Activated CD4-positive, alpha-beta T cell treated with anti-CD3 and anti-CD28 coated beads for 36 hours (primary cell): ENCODE results near the gene SIT1. TPM values are rescaled to one million over a fixed set of nuclear protein-coding genes. Genes with fewer than 3 reads are reported as not detected.

Experiments
- ATAC-seq: fragments of 200-7000 bp; cut with Tn5 transposase; one replicate; pipeline ENCODE4 v1.10.0; 2021; ENCODE audit warnings: mild to moderate bottlenecking, moderate library complexity
- CTCF ChIA-PET: fragments of 350-600 bp; sonication (Branson Sonifier 250); formaldehyde crosslinking; loops from one replicate; lab custom pipeline; 2021; ENCODE audit warnings: antibody characterized with exemption; lab: Charles Lee
- POLR2A ChIA-PET: fragments of 350-600 bp; sonication (Branson Sonifier 250); formaldehyde crosslinking; loops from one replicate; lab custom pipeline; 2021; ENCODE audit warnings: antibody characterized with exemption, inconsistent platforms; lab: Charles Lee
- DNase-seq: peaks from one replicate; pipeline ENCODE4 v3.0.0-alpha.2; 2020
- H3K27ac Mint-ChIP-seq: one replicate; pipeline ENCODE4 v1.8.0; 2021; ENCODE audit warnings: mixed read lengths
- H3K27me3 Mint-ChIP-seq: one replicate; pipeline ENCODE4 v1.8.0; 2021; ENCODE audit warnings: mixed read lengths
- H3K36me3 Mint-ChIP-seq: one replicate; pipeline ENCODE4 v1.8.0; 2021; ENCODE audit warnings: low read depth, mixed read lengths
- H3K4me1 Mint-ChIP-seq: one replicate; pipeline ENCODE4 v1.8.0; 2021; ENCODE audit warnings: mixed read lengths
- H3K4me3 Mint-ChIP-seq: one replicate; pipeline ENCODE4 v1.8.0; 2021; ENCODE audit warnings: mild to moderate bottlenecking, moderate library complexity, mixed read lengths
- H3K9me3 Mint-ChIP-seq: one replicate; pipeline ENCODE4 v1.8.0; 2021; ENCODE audit warnings: low read depth, mixed read lengths
- intact Hi-C, 2 experiments: fragments of 100-400 bp; cut with DNase I in 1 of 2; cut with micrococcal nuclease in 1 of 2; formaldehyde crosslinking; loops; one replicate each; pipeline versions ENCODE4 v1.14.2 to v1.15.1; 2022 to 2024; cut with DNase I, micrococcal nuclease
- total RNA-seq, 2 experiments: library from RNA; stranded (reverse); gene quantifications; one replicate each; pipeline ENCODE4 v1.2.3, GENCODE V29; 2021

Gene SIT1
- total RNA-seq, 2 experiments from 2014 or later: 76.5 to 80.9 TPM

DNA sequence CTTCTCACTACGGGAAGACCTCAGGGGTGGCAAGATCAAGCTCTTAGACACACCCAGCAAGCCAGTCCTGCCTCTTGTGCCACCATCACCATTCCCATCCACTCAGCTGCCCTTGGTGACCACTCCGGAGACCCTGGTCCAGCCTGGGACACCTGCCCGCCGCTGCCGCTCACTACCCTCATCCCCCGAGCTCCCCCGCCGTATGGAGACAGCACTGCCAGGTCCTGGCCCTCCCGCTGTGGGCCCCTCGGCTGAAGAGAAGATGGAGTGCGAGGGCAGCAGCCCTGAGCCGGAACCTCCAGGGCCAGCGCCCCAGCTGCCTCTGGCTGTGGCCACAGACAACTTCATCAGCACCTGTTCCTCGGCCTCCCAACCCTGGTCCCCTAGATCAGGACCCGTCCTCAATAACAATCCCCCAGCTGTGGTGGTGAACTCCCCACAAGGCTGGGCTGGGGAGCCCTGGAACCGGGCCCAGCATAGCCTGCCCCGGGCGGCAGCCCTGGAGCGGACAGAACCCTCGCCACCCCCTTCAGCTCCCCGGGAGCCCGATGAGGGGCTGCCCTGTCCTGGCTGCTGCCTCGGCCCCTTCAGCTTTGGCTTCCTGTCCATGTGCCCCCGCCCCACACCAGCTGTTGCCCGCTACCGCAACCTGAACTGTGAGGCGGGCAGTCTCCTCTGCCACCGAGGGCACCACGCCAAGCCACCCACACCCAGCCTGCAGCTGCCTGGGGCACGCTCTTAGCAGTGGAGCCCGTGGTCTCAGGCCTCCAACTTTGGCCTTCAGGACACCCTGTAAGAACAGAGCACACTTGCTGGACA, 41.5 kb downstream of the SIT1 start:
- Mint-ChIP-seq H3K36me3 (no peaks in the 10 kb centered on the region), H3K9me3 (no peaks in the 10 kb centered on the region), H3K27me3 (no peaks in the 10 kb centered on the region), H3K27ac (no peak overlapping the region), H3K4me3 (no peak overlapping the region), H3K4me1 (peaks cover 15% of the 10 kb centered on the region)
- ATAC-seq: no peak
- DNase-seq: no peak
- intact Hi-C loops: loop anchor here in 1 of 2 experiments (10.0 kb wide), 1 partner anchor 944 kb away; the partner anchor contains the start of gene CCL27
- ChIA-PET POLR2A (no interaction called here), CTCF (interaction anchor here (0.5 to 3.0 kb wide), 5 partner anchors 8 to 122 kb away, joined by 3 to 16 read pairs (median 3); partner anchors contain the start of genes CCDC107, CREB3, RMRP and TLN1)

DNA sequence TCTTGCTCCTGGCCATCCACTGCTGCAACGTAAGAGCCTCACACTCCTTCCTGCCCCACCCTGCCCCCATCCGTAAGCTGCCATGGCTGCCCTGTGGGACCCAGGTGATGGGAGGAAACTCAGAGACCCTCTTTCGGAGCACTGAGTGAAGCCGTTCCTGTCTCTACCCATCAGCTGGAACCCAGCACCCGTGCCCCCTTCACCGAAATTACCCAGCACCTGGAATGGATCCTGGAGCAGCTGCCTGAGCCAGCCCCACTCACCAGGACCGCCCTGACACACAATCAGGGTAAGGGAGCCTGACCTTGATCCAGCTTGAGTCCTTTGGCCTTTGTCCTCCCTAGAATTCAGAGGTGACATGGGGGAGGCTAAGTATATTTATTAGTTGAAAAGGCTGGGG, 42.5 kb downstream of the SIT1 start:
- H3K36me3 Mint-ChIP-seq: peaks cover 2% of the 10 kb centered on the region
- ATAC-seq (no peak), DNase-seq (no peak)
- H3K27ac Mint-ChIP-seq: no peak overlapping the region
- no peaks in the 10 kb centered on the region for H3K27me3 Mint-ChIP-seq
- H3K4me3 Mint-ChIP-seq: no peak overlapping the region
- POLR2A ChIA-PET: interaction anchor here (0.9 kb wide), 1 partner anchor 9 kb away, joined by 3 read pairs; no protein-coding TSS in a partner anchor
- intact Hi-C loops: loop anchor here in 1 of 2 experiments (10.0 kb wide), 1 partner anchor 943 kb away; the partner anchor contains the start of gene CCL27
- H3K9me3 Mint-ChIP-seq: no peaks in the 10 kb centered on the region
- CTCF ChIA-PET: interaction anchor here (0.7 to 1.1 kb wide), 5 partner anchors 9 to 50 kb away, joined by 3 to 4 read pairs (median 3); partner anchors contain the start of genes CCDC107 and RMRP
- peaks cover 19% of the 10 kb centered on the region for H3K4me1 Mint-ChIP-seq

DNA sequence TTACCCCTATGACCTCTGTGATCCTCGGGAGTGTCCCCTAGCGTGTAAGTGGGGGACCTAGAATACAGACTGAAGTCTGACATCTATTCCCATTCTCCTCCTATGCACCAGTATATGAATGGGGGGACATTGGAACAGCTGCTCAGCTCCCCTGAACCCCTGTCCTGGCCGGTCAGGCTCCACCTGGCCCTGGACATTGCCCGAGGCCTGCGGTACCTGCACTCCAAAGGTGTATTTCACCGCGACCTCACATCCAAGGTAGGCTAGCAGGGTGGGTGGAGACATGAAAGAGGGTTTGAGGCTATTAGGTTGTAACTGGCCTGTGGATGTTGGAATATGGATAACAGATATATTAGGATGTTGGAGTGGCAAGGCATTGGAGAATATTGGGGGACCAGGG, 44.0 kb downstream of the SIT1 start:
- Mint-ChIP-seq H3K36me3 (peaks cover 2% of the 10 kb centered on the region), H3K27me3 (no peaks in the 10 kb centered on the region), H3K4me3 (no peak overlapping the region), H3K9me3 (no peaks in the 10 kb centered on the region), H3K27ac (no peak overlapping the region), H3K4me1 (peaks cover 28% of the 10 kb centered on the region)
- intact Hi-C loops: loop anchor here in 1 of 2 experiments (10.0 kb wide), 1 partner anchor 942 kb away; the partner anchor contains the start of gene CCL27
- no peak for DNase-seq
- ChIA-PET POLR2A (no interaction called here), CTCF (interaction anchor here (1.1 kb wide), 1 partner anchor 51 kb away, joined by 3 read pairs; the partner anchor contains the start of genes CCDC107 and RMRP)
- ATAC-seq: no peak

DNA sequence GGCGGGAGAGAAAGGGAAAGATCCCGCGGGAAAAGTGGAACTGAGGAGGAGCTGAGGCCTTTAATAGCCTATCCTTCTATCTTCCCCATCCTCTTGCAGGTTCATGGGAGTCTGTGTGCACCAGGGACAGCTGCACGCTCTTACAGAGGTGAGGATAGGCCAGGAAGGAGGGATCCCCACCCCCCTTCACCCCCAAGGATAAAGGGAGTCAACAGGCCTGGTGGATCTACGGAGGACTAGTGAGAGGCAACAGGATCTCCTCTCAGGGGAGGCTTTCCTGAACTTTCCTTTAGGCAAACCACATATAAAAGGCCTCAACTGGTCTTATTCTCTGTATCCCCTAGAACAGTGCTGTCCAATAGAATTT, 44.6 kb downstream of the SIT1 start:
- Mint-ChIP-seq H3K4me3 (peak overlapping the region; percentile 76), H3K27me3 (no peaks in the 10 kb centered on the region), H3K36me3 (peaks cover 2% of the 10 kb centered on the region), H3K9me3 (no peaks in the 10 kb centered on the region), H3K27ac (peak overlapping the region; percentile 20), H3K4me1 (peaks cover 23% of the 10 kb centered on the region)
- ChIA-PET CTCF (interaction anchor here (0.8 to 1.1 kb wide), 4 partner anchors 10 to 52 kb away, joined by 3 to 5 read pairs (median 4); partner anchors contain the start of genes CCDC107 and RMRP), POLR2A (interaction anchor here (0.8 kb wide), 1 partner anchor 531 kb away, joined by 4 read pairs; the partner anchor contains the start of gene GLIPR2)
- intact Hi-C loops: loop anchor here in 1 of 2 experiments (10.0 kb wide), 1 partner anchor 941 kb away; the partner anchor contains the start of gene CCL27
- DNase-seq (no peak), ATAC-seq (no peak)

DNA sequence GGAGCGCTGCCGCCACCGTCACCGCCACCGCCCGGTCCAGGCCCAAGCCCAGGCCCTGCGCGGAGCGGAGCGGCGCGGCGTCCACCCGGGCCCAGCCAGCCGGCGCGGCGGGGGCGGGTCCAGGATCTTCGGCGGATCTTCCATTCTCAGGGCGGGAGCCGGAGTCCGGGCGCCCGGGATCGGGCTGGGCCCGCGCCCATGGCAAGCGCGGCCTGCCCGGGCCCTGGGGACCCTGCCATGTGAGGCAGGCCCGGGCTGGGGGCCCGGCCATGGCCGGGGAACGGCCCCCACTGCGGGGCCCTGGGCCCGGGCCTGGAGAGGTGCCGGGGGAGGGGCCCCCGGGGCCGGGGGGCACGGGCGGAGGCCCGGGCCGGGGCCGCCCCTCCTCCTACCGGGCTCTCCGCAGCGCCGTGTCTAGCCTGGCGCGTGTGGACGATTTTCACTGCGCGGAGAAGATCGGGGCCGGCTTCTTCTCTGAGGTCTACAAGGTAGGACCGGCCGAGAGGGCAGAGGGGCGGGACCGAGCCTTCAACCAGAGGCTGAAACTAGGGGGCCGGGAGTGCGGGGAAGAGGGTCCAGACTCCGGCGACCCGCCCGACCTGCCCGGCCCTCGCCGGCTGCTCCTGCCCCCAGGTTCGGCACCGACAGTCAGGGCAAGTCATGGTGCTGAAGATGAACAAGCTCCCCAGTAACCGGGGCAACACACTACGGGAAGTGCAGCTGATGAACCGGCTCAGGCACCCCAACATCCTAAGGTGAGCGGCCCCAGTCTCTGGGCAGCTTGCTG, 45.2 kb downstream of the SIT1 start:
- H3K4me3 Mint-ChIP-seq: peak overlapping the region; percentile 76
- POLR2A ChIA-PET: interaction anchor here (0.6 to 0.8 kb wide), 2 partner anchors 333 to 531 kb away, joined by 4 to 7 read pairs; partner anchors contain the start of gene GLIPR2
- H3K27me3 Mint-ChIP-seq: no peaks in the 10 kb centered on the region
- peaks cover 23% of the 10 kb centered on the region for H3K4me1 Mint-ChIP-seq
- peaks cover 2% of the 10 kb centered on the region for H3K36me3 Mint-ChIP-seq
- no peaks in the 10 kb centered on the region for H3K9me3 Mint-ChIP-seq
- intact Hi-C loops: loop anchor here in 1 of 2 experiments (1.0 to 10.0 kb wide), 3 partner anchors 151 to 941 kb away; partner anchors contain the start of gene CCL27
- ATAC-seq (no peak), DNase-seq (peak; percentile 63)
- CTCF ChIA-PET: interaction anchor here (0.6 to 2.2 kb wide), 9 partner anchors 11 to 634 kb away, joined by 3 to 15 read pairs (median 4); partner anchors contain the start of genes CCDC107 and RMRP
- peak overlapping the region; percentile 20 for H3K27ac Mint-ChIP-seq

- H3K4me1 Mint-ChIP-seq: peaks cover 23% of the 10 kb centered on the region
- no peaks in the 10 kb centered on the region for H3K9me3 Mint-ChIP-seq
- ChIA-PET POLR2A (interaction anchor here (0.6 kb wide), 1 partner anchor 334 kb away, joined by 7 read pairs; no protein-coding TSS in a partner anchor), CTCF (interaction anchor here (0.7 to 2.2 kb wide), 9 partner anchors 8 to 443 kb away, joined by 3 to 15 read pairs (median 4); partner anchors contain the start of genes CCDC107, RMRP and UNC13B)
- H3K27me3 Mint-ChIP-seq: no peaks in the 10 kb centered on the region
- peak within 1 kb of the TSS; percentile 96 for H3K27ac Mint-ChIP-seq
- ATAC-seq (peak; percentile 31), DNase-seq (peak; percentile 93)
- peak within 1 kb of the TSS; percentile 83 for H3K4me3 Mint-ChIP-seq
- intact Hi-C loops: loop anchor here (1.0 to 10.0 kb wide), 18 partner anchors 13 to 940 kb away; partner anchors contain the start of genes CCDC107 (in 2 of the 2), CREB3 (in 2 of the 2), HINT2 (in 2 of the 2) and RMRP (in 2 of the 2)
- H3K36me3 Mint-ChIP-seq: peaks cover 2% of the 10 kb centered on the region
These were observed 46.0 kb downstream of the SIT1 start, which contains the start of gene TESK1 for GRCh38 chr9:35604578-35605350. Gene TESK1 (plus strand): TSS chr9:35605262. CDS start chr9:35605620, 358 bp downstream.

DNA sequence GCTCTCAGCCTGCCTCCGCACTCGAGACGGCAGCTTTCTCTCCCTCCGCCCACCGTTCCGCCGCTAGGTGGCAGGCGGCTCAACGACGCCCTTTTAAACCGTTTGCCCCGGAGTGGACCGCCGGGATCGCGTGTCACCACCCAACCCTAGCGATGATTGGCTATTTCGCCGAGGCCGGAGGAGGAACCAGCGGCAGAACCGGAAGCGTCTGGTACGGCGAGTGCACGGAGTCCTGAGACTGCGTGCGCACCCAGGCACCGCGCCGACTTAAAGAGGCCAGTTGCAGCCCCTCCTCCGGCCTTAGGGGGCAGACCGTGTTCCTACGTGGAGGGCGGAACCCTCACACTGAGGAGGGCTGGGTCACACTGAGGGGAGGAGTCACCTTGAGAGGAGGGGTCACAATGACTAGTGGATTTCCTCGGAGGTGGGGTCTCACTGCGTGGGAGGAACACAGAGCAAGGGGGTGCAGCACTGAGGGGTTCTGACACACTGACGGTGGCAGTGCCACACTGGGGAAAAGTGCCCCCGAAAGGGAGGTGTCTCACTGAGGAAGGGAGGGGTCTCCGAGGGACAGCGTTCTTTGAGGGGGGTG, 46.6 kb downstream of the SIT1 start:
- ChIA-PET POLR2A (interaction anchor here (0.7 kb wide), 1 partner anchor 87 kb away, joined by 3 read pairs; no protein-coding TSS in a partner anchor), CTCF (interaction anchor here (0.6 to 2.2 kb wide), 25 partner anchors 9 to 524 kb away, joined by 3 to 15 read pairs (median 3); partner anchors contain the start of genes CCDC107, RMRP and UNC13B)
- H3K4me3 Mint-ChIP-seq: peak overlapping the region; percentile 83
- peaks cover 23% of the 10 kb centered on the region for H3K4me1 Mint-ChIP-seq
- H3K27me3 Mint-ChIP-seq: no peaks in the 10 kb centered on the region
- intact Hi-C loops: loop anchor here (1.0 to 10.0 kb wide), 17 partner anchors 13 to 939 kb away; partner anchors contain the start of genes CCDC107 (in 2 of the 2), CREB3 (in 2 of the 2), HINT2 (in 2 of the 2) and RMRP (in 2 of the 2)
- peak; percentile 93 for ATAC-seq
- H3K36me3 Mint-ChIP-seq: peaks cover 2% of the 10 kb centered on the region
- DNase-seq: peak; percentile 100
- H3K9me3 Mint-ChIP-seq: no peaks in the 10 kb centered on the region
- peak overlapping the region; percentile 96 for H3K27ac Mint-ChIP-seq

- H3K27ac Mint-ChIP-seq: peak overlapping the region; percentile 96
- peaks cover 23% of the 10 kb centered on the region for H3K4me1 Mint-ChIP-seq
- POLR2A ChIA-PET: interaction anchor here (0.7 kb wide), 2 partner anchors 61 to 87 kb away, joined by 3 read pairs; no protein-coding TSS in a partner anchor
- peaks cover 2% of the 10 kb centered on the region for H3K36me3 Mint-ChIP-seq
- no peak for ATAC-seq
- no peaks in the 10 kb centered on the region for H3K27me3 Mint-ChIP-seq
- no peaks in the 10 kb centered on the region for H3K9me3 Mint-ChIP-seq
- CTCF ChIA-PET: interaction anchor here (0.6 to 2.2 kb wide), 24 partner anchors 9 to 523 kb away, joined by 3 to 15 read pairs (median 3); partner anchors contain the start of genes CCDC107 and RMRP
- intact Hi-C loops: loop anchor here (5.0 to 10.0 kb wide), 4 partner anchors 279 to 939 kb away; partner anchors contain the start of genes ATOSB (in 1 of the 2) and CCL27 (in 1 of the 2)
- H3K4me3 Mint-ChIP-seq: peak overlapping the region; percentile 83
- peak; percentile 55 for DNase-seq
These were observed 47.2 kb downstream of the SIT1 start for GRCh38 chr9:35603506-35603985.
